Fibroblast of mammary gland (primary cell): Measurements from ENCODE around the gene UBR4.

Source experiments
- DNase-seq: peaks from one replicate; pipeline ENCODE4 v3.0.0-alpha.2; 2010; ENCODE audit warnings: low read depth
- H3K4me3 ChIP-seq: 2 replicates; pipeline ENCODE4 v1.5.1; 2011; ENCODE audit warnings: low read depth, mild to moderate bottlenecking, low read length, moderate library complexity; ENCODE audit not compliant: control insufficient read depth
- TF ChIP-seq, protein P1 (sequence below): conservative IDR thresholded peaks from 2 replicates; pipeline ENCODE4 v1.5.1; 2011; ENCODE audit warnings: low read depth, low read length, inconsistent platforms; ENCODE audit not compliant: control insufficient read depth, insufficient read depth

The UBR4 gene

DNA sequence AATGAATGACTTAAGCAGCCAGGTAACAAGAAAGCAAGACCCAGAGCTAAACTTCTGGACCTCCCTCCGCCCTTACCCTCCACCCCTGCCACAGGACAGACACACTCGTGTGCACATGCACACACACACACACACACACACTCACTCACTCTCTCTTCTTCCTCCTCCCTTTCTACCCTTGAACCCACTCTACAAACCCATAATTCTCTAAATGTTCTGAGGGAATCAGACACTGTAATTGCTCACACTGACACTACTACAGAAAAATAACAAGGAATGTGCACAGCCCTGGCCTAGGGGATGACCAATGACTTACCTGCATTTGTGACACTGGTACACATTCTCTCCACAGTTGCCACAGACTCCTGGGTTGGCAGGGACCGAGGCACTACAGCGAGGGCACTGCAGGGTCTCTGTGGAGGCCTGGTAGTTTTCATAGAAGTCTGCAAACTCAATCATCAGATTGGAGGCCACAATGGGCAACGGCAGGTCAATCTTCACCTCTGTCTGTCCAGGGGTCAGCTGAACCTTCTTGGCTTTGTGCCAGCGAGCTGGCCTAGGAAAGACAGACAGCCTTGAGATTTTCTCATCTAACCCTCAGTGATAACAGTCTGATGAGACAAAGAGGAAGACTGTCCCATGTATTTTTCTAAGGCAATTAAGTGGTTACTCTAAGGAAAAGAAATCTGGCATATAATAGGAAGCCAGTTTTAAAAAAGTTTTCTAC is 94.8 kb downstream of the UBR4 start:
- TF ChIP-seq, protein P1, sequence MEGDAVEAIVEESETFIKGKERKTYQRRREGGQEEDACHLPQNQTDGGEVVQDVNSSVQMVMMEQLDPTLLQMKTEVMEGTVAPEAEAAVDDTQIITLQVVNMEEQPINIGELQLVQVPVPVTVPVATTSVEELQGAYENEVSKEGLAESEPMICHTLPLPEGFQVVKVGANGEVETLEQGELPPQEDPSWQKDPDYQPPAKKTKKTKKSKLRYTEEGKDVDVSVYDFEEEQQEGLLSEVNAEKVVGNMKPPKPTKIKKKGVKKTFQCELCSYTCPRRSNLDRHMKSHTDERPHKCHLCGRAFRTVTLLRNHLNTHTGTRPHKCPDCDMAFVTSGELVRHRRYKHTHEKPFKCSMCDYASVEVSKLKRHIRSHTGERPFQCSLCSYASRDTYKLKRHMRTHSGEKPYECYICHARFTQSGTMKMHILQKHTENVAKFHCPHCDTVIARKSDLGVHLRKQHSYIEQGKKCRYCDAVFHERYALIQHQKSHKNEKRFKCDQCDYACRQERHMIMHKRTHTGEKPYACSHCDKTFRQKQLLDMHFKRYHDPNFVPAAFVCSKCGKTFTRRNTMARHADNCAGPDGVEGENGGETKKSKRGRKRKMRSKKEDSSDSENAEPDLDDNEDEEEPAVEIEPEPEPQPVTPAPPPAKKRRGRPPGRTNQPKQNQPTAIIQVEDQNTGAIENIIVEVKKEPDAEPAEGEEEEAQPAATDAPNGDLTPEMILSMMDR: no peak
- DNase-seq: no peak
- no peak overlapping the region for H3K4me3 ChIP-seq

DNA sequence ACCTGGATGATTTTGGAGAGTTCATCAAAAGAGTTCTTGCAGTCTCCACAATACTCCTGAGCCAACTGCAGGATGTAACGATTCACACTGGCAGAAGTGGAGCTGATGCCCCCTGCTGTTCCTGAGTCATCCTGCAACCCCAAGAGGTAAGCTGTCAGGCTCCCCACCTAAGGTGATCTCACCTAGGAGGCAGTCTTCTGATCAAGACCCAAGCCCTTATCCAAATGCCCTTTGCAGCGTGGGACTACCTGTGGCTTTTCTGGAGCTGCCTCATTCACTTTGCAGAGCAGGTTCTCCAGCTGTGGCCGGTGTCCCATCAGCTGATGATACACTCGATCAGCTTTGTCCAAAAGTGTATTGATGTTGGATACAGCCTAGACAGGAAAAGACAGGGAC is 96.4 kb downstream of the UBR4 start:
- peak; percentile 28 for DNase-seq
- no peak overlapping the region for H3K4me3 ChIP-seq
- TF ChIP-seq, protein P1: peak; percentile 45

DNA sequence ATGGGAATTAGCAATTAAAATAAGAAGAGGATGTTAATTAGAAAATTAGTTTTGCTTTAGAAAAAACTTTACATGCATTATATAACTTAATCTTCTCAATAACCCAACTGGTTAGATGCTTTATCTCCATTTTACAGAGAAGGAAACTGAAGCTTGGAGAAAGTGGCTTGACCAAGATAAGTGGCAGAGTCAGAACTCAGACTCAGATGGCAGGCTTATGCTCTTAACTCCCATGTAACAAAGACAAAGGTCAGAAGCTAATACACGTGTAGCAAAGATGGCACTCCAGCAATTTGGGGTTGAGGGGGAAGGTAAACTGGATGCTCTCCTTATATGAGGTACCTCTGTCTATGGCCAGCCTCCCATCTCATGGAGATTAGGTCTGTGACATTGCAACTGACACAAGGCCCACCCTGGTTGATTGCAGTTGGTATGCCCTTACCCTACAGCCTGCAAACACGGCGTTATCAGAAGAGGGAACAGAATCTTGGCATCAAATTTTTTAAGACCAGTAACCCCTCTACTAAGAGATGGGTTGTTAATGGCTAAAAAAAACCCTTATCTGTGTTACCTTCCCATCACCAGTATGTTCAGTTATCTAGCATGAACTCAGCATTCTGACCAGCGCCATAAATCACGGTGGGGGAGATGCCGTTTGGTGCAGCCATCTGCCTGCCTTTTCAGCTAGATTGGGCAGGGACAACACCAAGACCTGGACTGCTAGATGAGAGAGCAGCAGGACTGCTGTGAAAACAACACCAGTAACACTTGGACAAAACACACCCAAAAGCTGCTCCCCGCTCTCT is 97.0 kb downstream of the UBR4 start:
- TF ChIP-seq, protein P1: no peak
- no peak for DNase-seq
- H3K4me3 ChIP-seq: no peak overlapping the region

DNA sequence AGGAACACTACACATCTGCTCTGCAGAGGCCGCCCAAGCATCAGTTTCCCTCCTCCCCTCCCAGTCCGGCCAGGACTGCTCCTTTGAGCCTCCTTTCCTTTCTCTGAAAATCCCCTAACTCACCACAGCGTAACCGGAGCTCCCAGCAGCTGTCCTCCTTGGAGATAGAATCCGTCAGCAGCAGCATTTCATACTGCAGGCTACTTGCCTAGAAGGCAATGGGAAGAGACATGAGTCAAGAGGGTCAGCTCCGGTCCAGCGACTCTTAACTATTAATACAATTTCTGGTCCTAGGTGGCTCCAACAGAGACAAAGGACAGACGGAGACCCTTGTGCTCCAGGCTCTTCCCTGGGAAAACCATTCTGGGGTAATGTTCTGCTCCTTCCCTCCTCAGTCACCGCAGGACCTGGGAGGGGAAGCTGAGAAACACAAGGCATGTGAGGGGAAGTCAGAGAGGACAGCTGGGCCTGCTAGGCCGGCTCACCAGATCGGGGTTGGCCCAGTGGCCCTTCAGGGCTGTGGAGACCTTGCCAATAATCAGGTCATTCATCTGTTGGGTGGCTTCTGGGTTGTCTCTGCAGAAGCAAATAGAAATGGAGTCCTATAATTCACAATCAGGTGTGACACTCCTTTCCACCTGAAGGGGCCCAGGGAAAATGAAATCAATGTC is 99.7 kb downstream of the UBR4 start:
- DNase-seq: no peak
- TF ChIP-seq, protein P1: no peak

DNA sequence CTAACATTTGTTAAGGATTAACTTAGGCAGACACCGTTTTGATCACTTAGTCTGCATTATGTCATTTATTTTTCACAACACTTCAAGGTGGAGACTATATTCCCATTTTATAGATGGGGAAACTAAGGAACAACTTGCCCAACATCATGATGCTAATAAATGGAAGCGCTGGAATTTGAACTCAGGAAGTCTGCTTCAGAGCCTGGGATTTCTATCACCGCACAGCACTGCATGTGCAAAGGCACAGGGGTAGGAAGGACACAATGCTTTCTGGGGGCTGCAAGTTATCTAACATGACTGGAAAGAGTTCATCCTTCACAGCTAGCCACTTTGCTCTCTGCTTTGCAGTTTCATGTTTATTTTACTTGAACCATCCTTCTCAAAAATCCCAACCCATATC is 100.5 kb downstream of the UBR4 start:
- no peak overlapping the region for H3K4me3 ChIP-seq
- no peak for DNase-seq
- TF ChIP-seq, protein P1: no peak

More for the DNA sequence above, 99.7 kb downstream of the UBR4 start:
- H3K4me3 ChIP-seq: no peak overlapping the region

DNA sequence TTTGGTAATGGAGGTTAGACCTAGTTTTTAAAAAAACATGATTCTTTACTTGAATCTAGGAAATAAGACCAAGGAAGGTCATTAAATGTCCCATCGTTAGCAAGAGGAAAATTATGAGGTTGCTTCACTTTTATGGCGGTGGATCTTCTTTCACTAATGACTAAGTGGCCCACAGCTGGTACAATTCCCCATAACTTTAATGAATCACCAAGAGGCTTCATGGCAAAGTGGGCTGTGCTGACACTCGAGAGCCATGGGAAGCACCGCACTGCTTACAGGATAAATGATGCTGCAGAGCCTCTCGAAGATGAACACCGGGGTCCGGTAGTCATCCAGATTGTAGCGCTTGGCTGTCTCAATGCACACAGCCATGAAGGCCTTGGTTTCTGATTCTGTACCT is 108.8 kb downstream of the UBR4 start:
- peak; percentile 63 for DNase-seq
- no peak overlapping the region for H3K4me3 ChIP-seq
- TF ChIP-seq, protein P1: no peak
